Activated CD8-positive, alpha-beta memory T cell treated with anti-CD3 and anti-CD28 coated beads, Interleukin-2, amount 50 U/mL, for 24 hours (primary cell): ENCODE data around the gene RAB3C.

Experiments
- DNase-seq: peaks from one replicate; pipeline ENCODE4 v3.0.0-alpha.2; 2020; ENCODE audit errors: extremely low read depth

The RAB3C gene

DNA sequence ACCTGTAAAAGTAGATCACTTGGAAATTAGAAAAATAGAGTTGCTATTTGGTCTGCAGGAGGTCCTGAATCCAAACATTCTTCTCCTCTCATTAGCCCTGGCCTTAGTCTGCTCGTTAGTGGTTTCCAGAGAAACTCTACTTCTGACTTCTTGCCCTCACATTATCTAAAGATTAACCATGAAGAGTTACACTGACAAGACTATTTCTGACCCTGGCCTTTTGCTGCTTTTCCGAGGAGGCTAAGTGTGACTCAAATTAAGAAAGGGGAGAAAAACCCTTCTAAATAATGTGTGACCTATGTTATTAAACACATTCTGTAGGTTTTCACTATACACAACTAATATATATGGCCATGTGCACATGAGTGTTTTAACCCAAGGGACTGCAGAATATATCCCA, 302.4 kb downstream of the RAB3C start:
- DNase-seq, result no peak

DNA sequence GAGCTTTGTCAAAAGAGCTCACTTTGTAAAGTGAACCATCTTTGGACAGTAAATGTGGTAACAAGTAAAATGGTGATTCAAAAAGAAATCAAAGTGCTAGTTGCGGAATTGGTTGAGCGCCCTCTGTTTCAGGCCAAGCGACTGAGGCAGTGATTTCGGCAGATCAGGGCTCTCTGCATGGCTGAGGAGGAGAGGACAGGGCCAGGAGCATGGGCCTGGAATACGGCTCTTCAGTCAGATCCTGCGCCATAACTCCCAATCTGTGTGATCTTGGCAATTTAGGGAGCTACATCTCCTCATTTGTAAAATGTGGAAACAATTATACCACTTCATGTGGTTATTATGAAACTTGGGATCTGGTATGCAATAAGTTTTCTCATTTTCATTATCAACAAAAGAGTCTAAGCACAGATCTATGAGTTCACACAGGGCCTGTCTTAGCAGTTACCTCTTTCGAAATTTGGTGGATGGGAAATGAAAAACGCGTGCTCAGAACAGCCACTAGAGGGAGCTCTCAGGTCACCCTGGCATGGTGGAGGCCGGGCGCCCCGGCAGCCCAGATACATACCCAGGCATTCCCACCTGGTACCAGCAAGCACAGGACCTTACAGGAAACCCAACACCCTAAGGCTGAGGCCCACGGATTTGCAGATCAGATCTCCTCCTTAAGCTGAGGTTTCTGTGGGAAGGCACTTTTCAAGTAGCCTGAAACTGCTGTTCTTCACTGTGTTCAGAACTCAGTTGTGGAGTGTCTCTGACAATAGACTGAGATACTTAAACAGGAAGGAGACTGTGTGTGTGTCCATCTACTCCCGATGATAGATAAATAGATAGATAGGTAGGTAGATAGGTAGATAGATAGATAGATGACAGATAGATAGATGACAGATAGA, 303.7 kb downstream of the RAB3C start:
- DNase-seq, result no peak

DNA sequence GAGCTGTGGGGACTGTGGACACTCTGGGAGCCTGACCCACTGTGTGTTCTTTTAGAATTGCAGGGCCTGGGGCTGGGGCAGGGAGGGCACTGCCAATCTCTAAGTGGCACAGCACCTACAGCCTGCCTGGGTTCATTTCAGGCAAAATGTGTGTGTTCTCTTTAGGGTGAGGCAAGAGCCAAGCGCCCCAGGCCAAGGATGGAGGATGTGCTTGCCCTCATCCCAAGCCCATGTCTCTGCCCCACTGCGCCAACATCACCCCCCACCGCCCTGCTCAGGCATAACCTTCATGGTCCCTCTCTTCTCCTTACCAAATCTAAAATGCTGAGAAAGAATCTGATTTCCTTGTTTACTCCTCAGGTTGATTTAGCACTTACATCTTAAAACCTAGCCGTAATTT, 304.4 kb downstream of the RAB3C start:
- no peak for DNase-seq

DNA sequence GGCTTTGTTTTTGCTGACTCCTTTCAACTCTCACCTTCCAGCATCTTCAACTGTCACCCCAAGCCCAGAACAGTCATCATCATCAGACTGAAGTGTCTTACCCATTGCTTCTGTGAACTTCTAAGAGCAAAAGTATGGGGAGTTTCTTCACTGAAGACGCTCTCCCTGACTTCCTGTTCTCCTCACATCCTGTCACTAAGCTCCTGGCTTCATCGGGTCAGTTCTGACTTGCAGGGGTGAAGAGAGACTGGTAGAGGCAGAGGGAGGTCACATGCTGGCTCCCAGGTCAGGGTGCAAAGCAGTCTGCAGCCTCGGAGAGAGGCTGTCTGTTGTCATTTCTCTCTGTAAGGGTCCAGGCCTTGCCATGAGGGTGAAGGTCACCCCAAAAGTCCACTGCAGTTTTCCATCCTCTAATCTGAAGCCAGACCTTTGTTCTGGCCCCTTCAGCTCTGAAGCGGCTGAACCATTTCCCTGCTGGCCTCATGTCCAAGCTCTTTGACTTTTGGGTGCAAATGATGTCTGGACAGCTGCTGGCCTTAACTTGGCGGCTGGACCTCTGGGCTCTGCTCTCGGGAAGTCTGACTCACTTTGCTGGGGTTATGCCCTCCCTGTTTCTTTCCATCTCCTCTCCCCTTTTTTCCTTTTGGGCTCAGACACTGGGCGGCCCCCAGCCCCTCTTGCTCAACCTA, 305.0 kb downstream of the RAB3C start:
- DNase-seq, result no peak

DNA sequence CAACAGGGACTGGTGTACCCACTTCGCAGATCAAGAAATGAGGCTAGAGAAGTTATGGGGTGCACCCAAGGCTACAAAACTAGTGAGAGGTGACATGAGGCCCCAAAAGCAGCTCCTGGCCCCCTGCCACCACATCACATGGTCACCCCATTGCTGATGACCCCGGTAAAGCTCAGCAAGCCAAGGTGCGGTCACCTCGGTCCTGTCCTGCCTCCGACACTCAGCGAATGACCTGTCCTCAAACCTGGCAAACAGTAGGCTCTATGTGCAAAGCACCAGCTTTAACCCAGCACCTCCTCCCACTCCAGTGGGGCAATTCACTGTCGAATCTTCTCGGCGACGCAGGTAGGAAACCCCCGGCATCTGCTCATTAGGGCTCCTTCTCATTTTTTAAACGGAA, 307.4 kb downstream of the RAB3C start:
- DNase-seq, result no peak

DNA sequence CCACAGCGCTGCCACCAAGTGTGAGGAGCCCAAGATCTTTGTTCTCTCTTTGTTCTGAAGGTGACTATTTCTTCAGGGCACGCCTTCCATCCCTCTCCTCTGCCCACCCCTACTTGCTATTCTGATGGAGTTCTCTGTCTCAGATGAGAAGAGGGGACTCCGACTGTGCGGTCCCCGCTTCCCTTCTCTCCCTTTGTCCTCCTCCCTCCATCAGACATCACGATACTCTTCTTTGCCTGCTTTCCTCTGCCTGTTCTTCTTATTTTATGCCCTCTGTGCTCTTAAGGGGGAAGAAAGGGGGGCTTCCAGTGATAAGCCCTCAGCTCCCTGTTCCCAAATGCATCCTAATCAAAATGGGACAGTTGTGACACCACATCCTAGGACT, 307.8 kb downstream of the RAB3C start:
- DNase-seq, result no peak

- peak; percentile 17 for DNase-seq
Measured at GRCh38 chr5:58891086-58891970, 308.5 kb downstream of the RAB3C start.

- no peak for DNase-seq
Measured at GRCh38 chr5:58891971-58892343, 309.1 kb downstream of the RAB3C start.

GRCh38 chr5:58893551-58893950, 310.7 kb downstream of the RAB3C start:
- DNase-seq, result no peak

- DNase-seq, result no peak
Measured at GRCh38 chr5:58898006-58898405, 315.1 kb downstream of the RAB3C start.

GRCh38 chr5:58898538-58898937, 315.7 kb downstream of the RAB3C start:
- no peak for DNase-seq

- no peak for DNase-seq
Measured at GRCh38 chr5:58901271-58901670, 318.4 kb downstream of the RAB3C start.

DNA sequence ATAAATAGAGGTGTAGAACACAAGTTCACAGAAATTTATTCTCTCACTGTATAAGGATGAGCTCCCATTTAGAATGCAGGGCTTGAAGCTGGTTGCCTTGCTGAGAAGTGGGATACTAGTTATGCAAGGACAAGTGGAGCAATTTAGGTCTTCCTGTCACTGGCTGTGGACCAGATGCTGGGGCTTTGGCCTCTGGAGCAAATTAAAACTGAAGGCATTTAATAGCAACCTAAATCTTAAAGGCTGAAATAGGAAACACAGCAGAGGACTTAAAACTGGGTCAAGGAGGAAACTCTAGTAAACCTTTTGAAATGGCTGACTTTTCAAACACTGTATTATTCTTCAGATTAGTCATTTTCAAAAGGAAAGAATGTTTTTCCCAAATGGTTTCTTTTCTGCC, 319.4 kb downstream of the RAB3C start:
- no peak for DNase-seq

- DNase-seq, result no peak
Measured at GRCh38 chr5:58902765-58903164, 319.9 kb downstream of the RAB3C start.

- DNase-seq, result no peak
Measured at GRCh38 chr5:58904737-58905136, 321.9 kb downstream of the RAB3C start.

GRCh38 chr5:58905944-58906343, 323.1 kb downstream of the RAB3C start:
- DNase-seq, result no peak
